Activated CD8-positive, alpha-beta memory T cell treated with anti-CD3 and anti-CD28 coated beads, Interleukin-2, amount 50 U/mL, for 1 hour (primary cell): ENCODE measurements around the gene GLRA2.
"Not testable (repeated sequence)": the region's sequence is repeated elsewhere in the genome, so short reads cannot be mapped to it uniquely, and the experiment has no call there.

Experiments
- DNase-seq: peaks from one replicate; pipeline ENCODE4 v3.0.0-alpha.2; 2020; ENCODE audit errors: extremely low read depth

GLRA2 gene

DNA sequence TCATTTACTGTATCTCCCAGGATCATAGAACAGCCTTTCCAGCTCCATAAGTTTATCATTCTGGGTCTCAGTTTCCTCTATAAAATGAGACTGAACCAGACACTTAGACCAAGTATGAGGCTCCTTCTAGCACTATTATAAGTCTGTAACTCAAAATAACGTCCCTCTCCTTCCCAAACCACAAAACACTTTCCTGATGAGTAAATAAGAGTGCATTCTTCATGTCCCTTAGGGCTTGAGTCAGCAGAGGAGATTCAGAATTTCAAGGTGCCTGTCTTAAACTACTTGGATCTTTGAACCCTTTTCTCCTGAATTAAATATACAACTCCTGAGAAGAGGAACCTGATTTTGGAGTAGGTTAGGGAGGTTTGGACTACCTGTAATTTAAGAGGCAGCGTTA, 62.6 kb downstream of the GLRA2 start:
- no peak for DNase-seq

DNA sequence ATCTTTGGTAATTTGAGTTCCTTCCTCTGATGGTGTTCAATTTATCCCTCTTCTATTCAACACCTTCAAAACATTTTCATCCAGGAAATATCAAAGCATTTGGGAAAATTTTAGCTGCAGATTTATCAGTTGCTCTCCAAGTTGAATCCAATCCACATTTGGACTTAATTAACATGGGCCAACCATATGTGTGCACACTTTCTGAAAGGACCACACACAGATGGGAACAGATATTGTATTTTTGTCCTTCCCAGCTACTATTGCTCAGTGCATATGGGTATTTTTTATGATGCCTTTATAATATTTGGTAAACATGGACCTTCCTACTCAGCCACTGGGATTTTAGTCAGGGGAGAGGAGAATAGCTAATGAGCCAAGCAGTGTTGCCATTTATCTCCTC, 65.2 kb downstream of the GLRA2 start:
- no peak for DNase-seq

DNA sequence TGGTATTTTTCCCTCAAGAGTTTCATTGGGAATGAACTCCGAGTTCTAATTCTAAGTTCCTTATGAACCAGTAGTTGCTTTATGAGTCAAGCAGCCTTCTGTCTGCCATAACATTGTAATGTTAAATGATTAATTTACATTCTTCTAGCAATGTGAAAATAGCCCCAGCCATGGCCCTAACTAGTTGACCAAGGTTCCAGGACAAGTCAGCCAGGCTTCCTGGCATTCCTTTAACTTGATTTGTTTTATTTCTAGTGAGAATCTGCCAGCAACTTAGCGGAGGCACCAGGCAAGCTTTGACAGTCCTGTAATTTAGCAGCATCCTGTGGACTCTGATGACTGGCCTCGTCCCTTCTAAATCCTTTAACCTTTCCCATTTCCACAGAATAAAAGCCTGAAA, 69.0 kb downstream of the GLRA2 start:
- DNase-seq = no peak

DNA sequence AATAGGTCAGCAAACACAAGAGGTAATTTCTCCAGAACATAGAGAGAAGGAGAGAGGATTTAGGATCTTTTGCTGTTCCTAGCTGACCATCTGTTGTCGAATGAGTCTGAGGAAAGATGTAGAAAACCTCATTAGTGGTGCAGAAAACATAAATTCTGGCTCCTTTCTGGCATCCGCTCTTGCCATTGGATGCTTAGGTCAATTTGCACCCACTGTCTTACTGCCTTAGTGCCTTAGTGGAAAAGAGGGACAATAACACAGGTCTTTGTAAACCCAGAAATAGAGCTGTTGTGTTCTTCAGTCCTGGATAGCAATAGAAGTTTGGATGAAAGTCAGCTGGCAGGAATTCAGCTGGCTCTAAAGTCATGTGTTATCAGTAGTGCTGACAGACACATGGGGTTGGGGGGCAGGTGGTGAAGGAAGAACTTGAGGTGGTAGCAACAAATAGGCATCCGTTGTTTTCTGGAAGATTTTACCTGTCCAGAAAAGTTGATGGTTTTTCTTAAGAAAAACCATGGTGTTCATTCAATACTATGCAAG, 78.2 kb downstream of the GLRA2 start:
- no peak for DNase-seq

DNA sequence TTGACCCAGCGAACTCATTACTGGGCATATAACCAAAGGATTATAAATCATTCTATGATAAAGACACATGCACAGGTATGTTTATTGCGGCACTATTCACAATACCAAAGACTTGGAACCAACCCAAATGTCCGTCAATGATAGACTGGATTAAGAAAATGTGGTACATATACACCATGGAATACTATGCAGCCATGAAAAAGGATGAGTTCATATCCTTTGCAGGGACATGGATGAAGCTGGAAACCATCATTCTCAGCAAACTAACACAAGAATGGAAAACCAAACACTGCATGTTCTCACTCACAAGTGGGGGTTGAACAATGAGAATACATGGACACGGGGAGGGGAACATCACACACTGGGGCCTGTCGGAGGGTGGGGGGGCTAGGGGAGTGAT, 83.1 kb downstream of the GLRA2 start:
- DNase-seq = not testable (repeated sequence)

DNA sequence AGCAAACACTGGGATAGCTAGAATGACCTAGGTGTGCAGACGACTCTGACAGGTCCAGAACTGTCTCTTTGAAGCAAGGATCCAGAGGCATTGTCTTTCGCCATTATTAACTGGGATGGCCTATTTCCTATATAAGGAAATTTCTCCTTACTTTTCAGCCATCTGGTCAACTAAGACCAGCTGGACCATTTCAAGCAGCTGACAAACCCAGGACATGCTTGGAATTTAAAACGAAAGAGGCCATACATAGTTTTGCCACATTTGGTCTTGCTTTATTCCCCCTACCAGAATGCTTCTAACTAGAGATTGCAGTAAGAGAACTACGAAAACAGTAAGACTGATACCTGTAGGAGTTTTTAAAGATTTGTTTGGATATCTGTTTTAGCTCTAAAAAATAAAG, 87.0 kb downstream of the GLRA2 start:
- DNase-seq = no peak

DNA sequence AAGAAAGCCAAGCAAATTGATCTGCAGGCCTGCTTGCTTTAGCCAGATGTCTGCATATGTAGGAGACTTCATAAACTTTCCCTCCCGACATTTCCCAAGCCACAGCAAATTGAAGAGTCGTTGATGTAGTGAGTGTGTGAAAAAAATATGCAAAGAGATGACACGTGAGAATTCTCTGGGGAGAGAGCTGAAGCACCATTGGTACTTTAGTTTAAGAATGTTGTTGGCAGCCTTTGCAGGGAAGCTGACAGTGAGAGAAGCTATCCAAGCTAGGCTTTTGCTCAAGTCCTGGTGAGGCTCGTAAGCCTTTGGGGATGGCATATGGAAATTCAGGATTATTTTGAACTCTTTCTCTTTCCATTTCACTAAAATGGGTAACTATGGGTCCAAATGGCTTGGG, 87.5 kb downstream of the GLRA2 start:
- no peak for DNase-seq

DNA sequence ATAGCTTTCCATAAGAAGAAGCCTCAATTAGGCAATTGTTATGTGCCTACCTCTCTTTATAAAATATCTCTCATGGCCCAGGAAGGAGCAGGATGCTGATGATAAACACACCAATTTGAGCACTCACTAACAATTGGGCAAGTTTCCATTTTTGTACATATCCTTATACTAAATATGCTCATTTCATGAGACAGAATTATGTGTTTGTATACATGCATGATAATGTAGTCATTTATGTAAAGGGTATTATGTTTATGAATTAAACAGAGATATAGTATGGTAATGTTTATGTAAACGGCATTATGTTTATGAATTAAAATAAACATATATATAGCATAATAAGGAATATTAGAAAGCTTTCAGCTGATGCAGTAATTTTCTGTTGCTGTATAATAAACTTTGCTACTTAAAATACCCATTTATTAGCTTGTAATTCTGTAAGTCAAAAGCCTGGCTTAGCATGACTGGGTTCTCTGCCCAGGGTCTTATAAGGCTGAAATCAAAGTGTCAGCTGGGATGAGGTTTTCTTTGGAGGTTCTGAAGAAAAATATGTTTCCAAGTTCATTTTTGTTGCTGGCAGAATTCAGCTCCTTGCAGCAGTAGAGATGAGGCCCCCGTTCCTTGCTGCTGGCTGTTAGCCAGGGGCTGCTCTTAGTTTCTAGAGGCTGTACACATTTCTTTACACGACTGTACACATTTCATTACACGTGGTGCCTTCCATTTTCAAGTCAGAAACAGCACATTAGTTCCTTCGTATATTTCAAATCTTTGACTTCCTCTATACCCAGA, 89.0 kb downstream of the GLRA2 start:
- no peak for DNase-seq

DNA sequence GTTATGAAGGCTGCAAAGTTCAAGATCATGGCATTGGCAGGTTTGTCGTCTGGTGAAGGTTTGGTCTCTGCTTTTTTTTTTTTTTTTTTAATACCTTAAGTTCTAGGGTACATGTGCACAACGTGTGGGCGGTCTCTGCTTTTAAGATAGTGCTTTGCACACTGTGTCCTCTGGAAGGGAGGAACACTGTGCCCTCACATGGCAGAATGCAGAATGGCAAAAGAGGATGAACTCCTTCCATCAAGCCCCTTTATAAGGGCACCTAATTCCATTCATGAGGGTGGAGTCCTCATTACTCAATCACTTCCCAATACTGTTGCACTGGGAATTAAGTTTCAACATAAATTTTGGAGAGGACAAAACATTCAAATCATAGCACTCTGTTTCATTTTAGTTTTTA, 101.4 kb downstream of the GLRA2 start:
- no peak for DNase-seq

DNA sequence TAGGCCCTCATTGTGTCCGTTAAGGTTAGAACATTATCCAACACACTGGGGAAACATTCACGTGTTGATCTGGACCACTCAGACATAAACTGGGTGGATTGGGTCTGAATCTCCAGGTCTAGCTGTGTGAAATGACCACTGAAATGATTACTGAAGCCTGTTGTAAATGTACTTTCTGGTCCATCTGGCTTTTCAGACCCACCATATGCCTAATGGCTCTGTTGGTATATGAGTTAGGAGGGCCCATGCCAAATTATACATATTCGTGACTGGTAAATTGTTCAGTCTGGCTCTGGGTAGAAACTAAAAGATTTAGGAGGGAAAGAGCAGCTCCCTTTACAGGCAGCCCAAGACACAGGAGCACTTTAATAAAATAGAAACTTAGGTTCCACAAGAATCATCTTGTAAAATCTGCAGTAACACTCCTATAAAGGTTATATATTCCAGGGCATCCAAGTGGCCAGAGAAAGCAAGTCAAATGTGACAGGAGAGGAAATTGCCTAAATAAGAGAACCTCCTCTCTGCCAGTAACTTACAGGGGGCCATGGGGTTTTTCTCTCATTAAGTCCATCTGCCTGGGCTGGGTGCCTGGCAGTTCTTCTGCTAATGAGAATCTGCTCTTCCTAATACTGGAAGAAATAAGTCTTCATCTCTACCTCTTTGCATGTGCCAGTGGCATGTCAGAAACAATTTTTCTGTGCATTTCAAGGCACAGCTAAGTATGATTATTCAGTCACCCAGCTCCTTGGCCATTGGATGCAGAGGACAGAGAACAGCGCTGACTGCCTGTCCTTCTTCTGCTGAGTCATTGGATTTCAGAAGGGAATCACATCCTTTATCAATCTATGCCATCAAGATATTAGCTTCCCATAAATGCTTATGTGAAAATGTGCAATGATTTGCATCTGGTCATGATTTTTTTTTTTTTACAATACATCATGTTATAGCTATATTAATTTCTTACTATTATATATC, 112.6 kb downstream of the GLRA2 start:
- no peak for DNase-seq

DNA sequence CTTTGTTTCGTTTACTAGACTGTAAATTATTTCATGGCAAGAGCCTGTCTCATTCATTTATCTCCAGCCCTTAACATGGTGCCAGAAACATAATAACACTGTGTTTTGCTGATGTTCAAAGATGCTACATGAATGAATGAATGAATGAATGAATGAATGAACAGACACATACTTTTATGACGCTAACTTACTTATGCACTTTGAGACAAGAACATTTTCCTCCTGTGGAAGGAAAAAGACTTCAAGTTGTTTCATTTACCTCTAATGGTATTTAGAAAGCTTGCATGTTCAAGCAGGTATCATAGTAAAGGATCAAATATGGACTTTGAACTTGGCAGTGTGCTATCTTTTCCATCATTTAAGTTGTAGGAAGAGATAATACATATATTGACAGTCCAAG, 131.6 kb downstream of the GLRA2 start:
- no peak for DNase-seq

DNA sequence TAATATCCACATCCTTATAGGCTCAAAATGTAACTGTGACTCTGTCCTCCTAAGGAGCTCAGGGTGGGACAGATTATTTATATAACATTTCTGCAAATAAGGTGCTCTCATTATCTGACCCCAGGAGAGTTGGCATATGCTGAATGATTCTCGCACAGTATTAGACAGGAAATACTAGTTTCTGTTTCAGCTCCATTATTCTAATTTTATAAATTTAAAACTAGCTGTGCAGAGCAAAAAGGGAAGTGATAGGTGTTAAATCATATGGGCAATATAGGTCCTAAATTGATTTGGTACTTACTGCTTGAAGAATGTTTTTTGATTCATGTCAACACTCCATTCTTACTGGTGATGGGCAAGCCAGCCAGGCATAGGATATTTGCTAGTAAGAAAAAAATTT, 141.5 kb downstream of the GLRA2 start:
- DNase-seq = no peak

DNA sequence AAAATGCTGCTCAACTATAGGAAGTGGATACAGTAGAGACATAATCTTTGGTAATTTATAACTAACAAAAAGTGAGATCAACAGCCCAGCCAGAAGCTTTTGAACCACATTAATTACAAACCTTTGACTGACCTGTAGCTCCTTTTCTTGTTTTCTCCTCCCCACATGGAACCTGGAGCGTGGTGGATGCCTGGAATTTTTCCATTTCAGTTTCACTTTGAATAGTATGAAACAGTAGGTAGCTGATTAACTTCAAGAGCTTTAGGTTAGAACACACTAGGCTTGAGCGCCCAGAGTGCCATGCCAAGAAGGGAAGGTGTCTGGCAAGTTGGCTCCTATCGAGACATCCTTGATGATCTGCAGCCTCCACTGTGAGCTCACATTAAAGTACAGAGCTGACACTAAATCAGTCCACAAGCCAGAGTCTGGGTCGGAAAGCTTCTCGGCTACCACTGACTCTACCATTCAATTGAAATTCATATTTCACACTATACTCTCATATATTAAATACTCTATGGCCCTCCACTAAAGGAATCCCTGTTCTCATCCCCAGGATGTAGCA, 143.4 kb downstream of the GLRA2 start:
- DNase-seq = no peak

DNA sequence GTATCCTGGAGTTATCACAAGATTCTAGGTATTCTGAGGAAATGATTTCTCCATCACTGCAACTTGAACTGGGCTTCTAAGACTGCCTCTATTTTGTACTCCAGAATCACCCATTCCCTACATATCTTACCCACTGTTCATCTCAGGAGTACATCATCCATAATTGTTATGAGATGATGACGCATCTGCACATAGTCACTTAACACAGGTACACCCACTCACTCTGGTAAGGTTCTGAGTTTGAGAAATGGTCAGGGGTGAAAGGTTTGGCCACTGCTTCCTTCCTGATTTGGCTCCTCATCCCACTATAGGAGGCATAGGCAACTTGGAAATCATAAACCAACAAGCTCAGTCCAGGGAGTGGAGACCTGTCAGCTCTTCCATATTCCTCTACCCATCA, 143.9 kb downstream of the GLRA2 start:
- no peak for DNase-seq

DNA sequence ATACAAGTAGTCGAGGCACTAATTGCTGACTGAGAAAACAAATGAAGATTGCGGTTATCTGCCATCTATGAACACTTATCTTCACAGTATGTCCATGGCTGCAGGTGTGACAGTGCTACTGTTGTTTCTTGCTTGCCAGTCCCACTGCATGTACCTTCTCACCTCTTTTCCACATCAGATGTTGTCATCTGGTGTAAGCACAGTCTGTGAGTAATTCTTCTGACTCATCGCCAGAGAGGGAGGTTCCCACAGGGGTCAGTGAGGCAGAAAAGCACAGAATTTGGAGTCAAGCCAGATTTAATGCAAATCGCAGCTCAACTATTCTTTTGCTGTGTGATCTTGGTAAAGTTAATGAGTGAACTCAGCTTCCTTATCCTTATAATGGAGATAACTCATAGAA, 144.4 kb downstream of the GLRA2 start:
- DNase-seq = no peak

DNA sequence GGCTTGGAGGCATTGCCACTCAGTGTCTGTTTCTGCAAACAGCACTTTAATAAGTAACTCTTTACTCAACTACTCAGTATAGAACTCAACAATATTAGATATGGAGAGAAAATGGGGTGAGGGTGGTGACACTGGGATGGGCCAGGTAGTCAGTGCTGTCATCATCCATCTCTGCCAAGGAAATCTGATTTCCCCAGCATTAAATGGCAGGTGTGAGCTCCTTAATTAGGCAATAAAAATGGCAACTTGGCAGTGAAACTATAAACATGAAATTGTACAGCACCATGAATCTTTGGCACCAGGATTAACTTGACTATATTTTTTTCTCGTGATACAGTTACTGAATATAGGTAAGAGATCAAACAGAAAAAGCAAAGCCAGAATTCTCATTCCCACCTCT, 146.2 kb downstream of the GLRA2 start:
- no peak for DNase-seq

DNA sequence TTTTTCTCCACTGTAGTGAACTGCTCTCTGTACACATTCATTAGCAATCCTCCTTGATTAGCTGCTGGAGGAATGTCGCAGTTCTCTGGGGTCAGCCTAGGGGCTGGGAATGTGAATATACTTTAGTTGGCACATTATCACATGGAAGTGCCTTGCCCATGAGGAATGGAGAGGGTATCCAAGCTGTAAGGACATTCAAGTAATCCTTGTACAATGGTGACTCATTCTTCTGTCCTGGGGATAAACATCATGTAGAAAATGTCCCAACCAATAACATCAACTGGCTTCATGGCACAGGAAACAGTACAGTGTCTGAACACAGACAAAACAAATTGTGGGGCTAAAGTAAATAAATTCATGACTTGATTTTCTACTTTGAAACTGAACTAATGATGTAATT, 147.1 kb downstream of the GLRA2 start:
- no peak for DNase-seq

DNA sequence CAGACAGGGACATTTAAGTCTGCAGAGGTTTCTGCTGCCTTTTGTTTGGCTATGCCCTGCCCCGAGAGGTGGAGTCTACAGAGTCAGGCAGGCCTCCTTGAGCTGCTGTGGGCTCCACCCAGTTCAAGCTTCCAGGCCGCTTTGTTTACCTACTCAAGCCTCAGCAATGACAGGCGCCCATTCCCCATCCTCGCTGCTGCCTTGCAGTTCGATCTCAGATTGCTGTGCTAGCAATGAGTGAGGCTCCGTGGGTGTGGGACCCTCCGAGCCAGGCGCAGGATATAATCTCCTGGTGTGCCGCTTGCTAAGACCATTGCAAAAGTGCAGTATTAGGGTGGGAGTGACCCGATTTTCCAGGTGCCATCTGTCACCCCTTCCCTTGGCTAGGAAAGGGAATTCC, 159.0 kb downstream of the GLRA2 start:
- not testable (repeated sequence) for DNase-seq

DNA sequence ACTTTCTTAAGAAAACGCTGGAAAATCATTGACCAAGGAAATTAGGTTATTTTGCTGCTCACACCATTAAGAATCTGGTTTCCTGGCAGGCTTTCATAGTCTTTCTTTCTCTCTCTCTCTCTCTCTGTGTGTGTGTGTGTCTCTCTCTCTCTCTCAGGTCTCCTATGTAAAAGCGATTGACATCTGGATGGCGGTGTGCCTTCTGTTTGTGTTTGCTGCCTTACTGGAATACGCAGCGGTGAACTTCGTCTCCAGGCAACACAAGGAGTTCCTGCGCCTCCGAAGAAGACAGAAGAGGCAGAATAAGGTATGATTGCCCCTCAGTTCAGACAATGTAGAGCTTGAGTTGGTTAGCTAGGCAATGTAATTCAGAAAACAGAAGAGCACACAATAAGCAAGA, 161.2 kb downstream of the GLRA2 start:
- no peak for DNase-seq

DNA sequence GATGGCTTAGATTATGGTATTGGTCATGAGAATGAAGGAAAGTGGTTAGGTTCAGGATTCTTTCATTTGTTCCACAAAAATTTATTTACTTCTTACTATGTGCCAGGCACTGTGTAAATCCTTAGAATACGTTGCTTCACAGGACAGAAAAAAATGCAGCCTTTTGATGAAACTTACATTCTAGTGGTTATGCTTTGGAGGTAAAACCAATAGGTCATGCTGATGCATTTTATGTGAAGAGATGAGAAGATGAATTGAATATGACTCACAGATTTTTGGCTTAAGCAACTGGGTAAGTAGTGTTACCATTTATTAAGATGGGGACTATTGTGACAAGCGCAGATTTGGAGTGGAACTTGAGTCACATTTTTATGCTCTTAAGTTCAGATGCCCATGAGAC, 165.3 kb downstream of the GLRA2 start:
- no peak for DNase-seq

DNA sequence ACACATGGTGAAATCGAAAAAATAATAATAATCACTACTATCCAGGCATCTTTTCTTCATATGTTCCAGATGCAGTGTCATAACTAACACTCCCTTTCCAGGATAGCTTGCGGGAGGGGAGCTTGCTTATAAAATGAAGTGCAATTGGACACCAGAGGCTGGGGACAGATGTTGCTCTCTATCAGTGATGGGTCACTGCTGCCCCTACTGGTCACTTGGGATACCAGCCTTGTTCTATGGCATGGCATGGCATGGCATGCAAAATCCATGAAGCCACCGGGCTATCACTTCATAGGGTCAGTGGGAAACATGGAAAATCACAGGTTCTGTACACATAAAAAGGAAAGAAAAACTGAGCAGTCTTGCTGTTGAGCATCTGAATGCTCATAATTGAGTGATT, 168.1 kb downstream of the GLRA2 start:
- no peak for DNase-seq

DNA sequence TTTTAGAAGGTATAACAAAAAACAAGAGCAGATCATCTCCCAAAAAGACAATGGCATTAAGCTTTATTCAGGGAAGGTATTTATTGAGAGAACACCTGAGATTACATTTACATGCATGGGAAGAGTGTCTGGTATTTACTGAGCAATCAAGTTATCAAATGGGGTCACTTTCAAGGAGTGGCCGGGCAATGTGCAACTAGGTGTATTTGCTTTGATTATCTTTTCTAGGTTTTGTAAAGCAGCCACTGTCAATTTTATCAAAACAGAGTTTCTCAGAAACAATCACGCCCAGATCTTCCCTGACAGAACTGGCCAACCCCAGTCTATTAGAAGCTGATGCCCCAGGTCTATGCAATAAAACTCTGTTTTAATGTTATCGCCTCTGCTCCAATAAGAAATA, 169.5 kb downstream of the GLRA2 start:
- no peak for DNase-seq
